ENCODE measurements around the gene FBXO10.

The FBXO10 gene

DNA sequence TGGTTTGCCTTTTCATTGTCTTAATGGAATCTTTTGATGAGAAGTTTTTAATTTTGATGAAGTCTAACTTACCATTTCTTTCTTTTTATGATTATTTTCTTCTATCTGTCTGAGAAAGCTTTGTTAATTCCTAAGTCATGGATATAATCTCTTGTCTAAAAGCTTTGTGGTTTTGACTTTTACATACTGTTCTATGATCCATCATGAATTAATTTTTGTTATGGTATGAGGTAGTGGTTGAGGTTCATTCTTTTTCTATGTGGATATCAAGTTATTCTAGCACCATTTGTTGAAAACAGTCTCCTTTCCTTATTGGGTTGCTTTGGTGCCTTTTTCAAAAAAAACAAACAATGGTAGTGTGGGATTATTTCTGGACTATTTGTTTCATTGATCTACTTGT is 20.4 kb downstream of the FBXO10 start:
- TF ChIP-seq, protein P1, sequence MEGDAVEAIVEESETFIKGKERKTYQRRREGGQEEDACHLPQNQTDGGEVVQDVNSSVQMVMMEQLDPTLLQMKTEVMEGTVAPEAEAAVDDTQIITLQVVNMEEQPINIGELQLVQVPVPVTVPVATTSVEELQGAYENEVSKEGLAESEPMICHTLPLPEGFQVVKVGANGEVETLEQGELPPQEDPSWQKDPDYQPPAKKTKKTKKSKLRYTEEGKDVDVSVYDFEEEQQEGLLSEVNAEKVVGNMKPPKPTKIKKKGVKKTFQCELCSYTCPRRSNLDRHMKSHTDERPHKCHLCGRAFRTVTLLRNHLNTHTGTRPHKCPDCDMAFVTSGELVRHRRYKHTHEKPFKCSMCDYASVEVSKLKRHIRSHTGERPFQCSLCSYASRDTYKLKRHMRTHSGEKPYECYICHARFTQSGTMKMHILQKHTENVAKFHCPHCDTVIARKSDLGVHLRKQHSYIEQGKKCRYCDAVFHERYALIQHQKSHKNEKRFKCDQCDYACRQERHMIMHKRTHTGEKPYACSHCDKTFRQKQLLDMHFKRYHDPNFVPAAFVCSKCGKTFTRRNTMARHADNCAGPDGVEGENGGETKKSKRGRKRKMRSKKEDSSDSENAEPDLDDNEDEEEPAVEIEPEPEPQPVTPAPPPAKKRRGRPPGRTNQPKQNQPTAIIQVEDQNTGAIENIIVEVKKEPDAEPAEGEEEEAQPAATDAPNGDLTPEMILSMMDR (IDR thresholded peaks at IDR 0.05; ENCODE audit: insufficient read depth, low read depth, low read length, missing control alignments): no peak
- H3K4me3 ChIP-seq (ENCODE audit: low read depth, low read length): no peak overlapping the region
- DNase-seq (ENCODE audit: low read depth): no peak

DNA sequence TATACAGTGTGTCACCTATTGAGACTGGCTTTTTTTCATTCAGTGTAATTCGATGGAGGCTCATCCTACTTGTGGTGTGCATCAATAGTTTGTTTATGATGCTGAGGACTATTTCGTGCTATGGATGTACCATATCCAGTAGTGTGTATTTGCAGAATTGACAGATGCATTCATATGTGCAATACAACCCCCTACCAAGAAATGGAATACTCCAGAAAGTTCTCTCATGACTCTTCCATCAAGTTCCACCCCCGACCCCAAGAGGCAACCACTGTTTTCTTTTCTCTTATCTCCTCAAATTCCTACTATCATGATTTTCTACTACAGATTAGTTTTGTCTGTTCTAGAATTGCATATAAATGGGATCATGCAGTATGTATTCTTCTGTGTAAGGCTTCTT is 21.9 kb downstream of the FBXO10 start:
- H3K4me3 ChIP-seq (ENCODE audit: low read depth, low read length): no peak overlapping the region
- no peak for DNase-seq (ENCODE audit: low read depth)
- TF ChIP-seq, protein P1 (IDR thresholded peaks at IDR 0.05; ENCODE audit: insufficient read depth, low read depth, low read length, missing control alignments): no peak

DNA sequence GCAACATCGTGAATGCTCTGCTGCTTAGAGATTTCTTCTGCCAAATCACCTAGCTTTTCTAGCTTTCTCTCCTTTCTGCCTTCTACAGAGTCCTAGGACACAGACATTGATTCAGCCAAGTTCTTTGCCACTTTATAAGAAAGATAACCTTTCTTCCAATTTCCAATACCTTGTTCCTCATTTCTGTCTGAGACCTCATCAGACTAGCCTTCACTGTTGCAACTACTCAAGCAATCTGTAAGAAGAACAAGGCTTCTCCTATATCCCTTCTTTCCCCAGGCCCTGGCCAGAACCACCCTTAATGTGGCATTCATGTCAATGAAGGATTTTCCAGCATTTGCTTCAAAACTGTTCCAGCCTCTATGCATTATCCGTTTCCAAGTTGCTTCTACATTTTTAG is 24.3 kb downstream of the FBXO10 start:
- H3K4me3 ChIP-seq (ENCODE audit: low read depth, low read length): no peak overlapping the region
- TF ChIP-seq, protein P1 (IDR thresholded peaks at IDR 0.05; ENCODE audit: insufficient read depth, low read depth, low read length, missing control alignments): no peak
- DNase-seq (ENCODE audit: low read depth): no peak

DNA sequence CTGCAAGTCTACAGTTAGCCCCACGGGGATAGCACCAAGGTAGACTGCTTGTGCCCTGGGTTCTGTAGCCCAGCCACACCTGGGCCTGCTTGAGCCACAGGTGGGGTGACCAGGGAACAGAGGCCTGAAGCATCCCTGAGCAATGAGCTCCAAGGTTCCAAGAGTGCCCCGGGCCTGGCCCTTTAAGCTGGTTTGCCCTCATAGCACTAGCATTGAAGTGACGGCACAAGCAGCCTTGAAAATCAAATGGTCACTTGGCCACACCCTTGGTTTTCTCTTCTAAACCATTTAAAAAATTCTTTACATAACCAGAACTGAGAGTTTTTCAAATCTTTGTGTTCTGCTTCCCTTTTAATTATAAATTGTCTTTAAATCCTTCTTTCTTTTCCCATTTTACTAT is 24.7 kb downstream of the FBXO10 start:
- no peak for DNase-seq (ENCODE audit: low read depth)
- TF ChIP-seq, protein P1 (IDR thresholded peaks at IDR 0.05; ENCODE audit: insufficient read depth, low read depth, low read length, missing control alignments): no peak
- H3K4me3 ChIP-seq (ENCODE audit: low read depth, low read length): no peak overlapping the region

DNA sequence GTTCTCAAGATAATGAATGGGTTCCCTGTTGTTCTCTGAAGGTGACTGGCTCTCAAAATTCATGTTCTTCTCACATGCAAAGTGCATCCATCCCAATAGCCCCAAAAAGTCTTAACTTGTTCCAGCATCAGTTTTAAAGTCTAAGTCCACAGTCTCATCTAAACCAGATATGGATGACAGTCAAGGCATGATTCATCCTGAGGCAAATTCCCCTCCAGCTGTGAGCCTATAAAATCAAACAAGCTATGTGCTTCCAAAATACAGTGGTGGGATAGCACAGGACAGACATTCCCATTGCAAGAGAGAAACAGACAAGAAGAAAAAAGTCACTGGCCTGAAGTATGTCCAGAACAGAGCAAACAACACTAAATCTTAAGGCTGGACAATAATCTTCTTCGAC is 25.4 kb downstream of the FBXO10 start:
- no peak for DNase-seq (ENCODE audit: low read depth)
- TF ChIP-seq, protein P1 (IDR thresholded peaks at IDR 0.05; ENCODE audit: insufficient read depth, low read depth, low read length, missing control alignments): no peak
- no peak overlapping the region for H3K4me3 ChIP-seq (ENCODE audit: low read depth, low read length)

DNA sequence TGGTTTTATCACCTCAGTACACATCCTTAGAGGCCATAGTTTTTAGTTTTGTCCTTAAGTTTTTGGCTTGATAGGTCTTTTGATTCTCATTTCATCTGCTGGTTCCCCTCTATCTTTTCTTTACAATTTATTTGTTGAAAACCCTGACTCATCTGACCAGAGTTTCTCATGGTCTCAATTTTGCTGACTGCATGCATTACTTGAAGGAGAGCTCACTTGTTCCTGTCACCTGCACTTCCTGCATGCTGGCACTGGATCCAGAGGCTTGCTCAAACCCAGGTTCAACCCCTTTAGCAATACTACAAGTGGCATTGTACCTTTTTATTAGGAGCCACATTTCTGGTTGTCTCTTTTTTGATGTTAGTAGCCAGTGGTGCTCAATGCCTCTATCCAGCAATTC is 26.7 kb downstream of the FBXO10 start:
- no peak for DNase-seq (ENCODE audit: low read depth)
- TF ChIP-seq, protein P1 (IDR thresholded peaks at IDR 0.05; ENCODE audit: insufficient read depth, low read depth, low read length, missing control alignments): no peak

DNA sequence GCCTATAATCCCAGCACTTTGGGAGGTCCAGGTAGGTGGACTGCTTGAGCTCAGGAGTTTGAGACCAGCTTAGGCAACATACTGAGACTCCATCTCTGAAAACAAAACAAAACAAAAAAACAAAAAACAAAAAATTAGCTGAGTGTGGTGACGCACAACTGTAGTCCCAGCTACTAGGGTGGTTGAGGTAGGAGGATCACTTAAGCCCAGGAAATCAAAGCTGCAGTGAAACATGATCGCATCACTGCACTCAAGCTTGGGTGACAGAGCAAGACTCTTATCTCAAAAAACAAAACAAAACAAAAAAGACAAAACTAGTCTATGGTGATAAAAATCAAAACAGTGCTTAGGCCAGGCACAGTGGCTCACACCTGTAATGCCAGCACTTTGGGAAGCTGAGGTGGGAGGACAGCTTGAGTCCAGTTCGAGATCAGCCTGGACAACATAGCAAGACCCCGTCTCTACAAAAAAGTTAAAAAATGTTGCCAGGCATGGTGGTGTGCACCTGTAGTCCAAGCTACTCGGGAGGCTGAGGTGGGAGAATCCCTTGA is 28.8 kb downstream of the FBXO10 start:
- H3K4me3 ChIP-seq (ENCODE audit: low read depth, low read length): no peak overlapping the region
- no peak for DNase-seq (ENCODE audit: low read depth)
- TF ChIP-seq, protein P1 (IDR thresholded peaks at IDR 0.05; ENCODE audit: insufficient read depth, low read depth, low read length, missing control alignments): no peak

More for the DNA sequence above, 26.7 kb downstream of the FBXO10 start:
- no peak overlapping the region for H3K4me3 ChIP-seq (ENCODE audit: low read depth, low read length)

All from GM12865 (cell line).